Stimulated activated CD4-positive, alpha-beta T cell treated with anti-CD3 and anti-CD28 coated beads, Interleukin-15, amount 100 ng/mL, for 24 hours (primary cell): ENCODE results near the gene ANTKMT.

Experiments
- DNase-seq: peaks from one replicate; pipeline ENCODE4 v3.0.0-alpha.2; 2020

The ANTKMT gene

DNA sequence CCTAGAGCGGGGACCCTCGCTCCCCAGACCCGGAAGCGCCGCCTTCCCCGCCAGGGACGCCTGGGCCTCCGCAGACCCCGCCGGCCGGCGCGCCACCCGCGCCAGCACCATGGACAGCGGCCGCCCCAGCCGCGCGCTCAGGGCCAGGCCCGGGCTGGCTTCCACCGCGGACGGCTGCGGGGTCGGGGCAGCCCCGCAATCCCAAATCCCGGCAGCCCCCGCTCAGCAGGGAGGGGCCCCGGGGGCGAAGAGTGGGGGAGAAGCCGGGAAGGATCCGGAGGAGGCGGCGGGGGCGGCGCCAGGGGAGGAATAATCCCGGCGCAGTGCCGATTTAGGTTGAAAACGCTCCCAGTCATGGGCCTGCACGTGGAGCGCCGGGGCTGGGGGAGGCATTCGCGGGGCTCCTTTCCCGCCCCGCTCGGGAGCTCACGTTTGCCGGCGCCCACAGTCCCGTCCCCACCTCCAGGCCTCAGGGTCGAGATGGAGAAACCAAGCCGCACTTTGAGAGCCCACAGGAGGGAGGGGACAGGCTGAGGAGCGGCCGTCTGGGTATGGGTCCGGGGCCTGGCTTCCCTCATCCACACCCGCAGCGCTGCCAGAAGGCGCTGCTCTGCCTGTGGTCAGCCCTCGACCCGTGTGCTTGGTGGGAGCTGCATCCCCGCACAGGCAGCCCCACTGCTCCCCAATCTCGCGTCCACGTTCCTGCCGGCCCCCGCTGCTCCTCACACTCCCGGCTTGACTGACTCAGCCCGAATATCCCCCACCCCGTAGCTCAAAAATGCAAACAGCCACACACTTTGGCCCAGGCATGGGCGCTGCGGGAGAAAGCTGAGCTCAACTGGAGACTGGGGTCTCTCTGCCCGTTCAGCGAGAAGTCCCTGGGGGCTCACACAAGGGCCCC, 20.0 kb upstream of the ANTKMT start:
- DNase-seq: no peak

DNA sequence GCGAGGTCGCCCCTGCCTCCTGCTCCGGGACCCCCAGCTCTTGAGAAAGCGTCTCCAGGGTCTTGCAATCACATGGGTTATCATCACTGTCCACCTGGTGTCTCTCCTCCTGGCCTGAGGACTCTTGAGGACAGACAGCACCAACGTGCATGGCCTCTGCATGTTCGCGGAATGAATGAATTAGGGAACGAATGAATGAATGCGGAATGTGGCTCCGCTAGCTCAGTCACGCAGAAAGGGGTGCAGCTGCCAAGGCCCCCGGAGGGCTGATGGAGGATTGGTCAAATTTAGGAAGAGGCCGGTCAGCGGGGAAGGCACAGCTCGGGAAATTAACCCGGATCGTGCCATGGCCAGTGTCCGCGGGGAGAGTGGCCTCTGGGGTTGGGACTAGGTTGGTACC, 18.6 kb upstream of the ANTKMT start:
- DNase-seq: no peak

DNA sequence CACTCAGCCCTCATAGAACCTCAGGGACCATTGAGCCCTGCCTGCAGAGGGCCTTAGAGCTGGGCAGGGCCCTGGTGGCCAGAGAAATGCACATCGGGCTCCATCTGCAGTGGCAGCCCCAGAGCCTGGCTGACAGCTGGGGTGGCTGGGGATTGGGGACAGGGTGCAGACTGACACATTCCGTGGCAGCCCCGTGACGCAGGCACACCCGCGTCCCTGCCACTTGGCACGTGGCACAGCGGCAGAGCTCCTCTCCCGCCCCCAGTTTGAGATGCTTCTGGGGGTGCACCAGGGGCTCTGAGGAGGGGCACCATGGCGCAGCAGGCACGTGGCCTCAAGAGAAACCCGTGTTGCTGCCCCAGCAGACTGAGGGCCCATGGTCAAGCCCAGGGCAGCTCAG, 17.5 kb upstream of the ANTKMT start:
- no peak for DNase-seq

DNA sequence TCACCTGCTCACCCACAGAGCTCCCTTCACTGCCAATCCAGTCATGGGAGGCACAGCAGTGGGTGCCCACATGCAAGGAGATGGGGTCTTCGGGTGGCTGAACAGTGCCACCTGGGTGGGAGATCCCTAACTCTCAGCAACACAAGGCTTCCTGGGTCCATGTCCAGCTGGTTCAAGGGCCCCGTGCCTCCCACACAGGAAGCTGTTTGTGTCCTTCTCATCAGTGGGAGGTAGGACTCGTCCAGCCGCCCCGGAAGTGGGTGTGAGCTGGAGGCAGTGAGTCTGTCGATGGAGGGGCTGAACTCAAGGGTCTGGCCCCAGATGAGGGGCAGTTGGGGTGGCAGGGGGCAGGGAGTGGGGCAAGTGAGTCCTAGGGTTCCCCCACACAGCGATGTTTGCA, 16.9 kb upstream of the ANTKMT start:
- DNase-seq: no peak

DNA sequence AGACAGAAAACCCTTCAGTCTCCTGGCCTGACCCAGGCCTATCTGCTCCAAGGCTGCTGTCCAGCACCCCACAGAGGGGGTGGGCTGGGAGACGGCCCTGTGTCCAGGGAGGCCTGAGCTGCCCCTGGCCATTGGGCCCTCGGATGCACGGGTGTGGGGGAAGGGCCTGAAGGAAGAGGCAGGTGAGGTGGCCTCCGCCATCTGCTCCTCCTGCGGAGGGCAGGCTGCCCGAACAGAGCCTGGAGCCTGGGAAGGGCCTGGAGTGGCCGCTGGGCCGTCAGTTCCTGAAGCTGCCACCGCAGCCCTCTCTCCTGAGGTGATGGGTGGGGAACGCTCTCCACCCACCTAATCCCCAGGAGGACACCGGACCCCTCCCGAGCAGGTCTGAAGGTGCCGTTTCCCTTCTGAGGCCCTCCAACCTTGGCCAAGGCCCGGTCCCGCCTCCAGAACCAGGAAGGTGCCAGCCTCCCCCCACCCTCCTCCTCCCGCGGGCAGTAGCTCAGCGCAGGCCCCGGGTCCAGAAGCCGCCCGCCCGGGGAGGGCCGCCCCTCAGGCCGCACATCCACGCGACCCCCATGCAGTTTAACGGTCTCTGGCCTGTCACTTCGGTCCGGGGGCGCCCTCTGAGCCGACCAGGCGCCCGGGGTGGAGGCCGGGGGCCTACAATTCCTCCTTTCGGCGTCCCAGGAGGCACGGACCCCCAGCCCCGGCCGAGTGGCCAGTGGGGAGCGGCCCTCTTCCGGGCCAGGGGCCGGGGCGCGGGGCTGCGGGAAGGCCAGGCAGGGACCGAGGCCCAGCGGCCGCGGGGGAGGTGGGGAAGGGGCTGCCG, 16.2 kb upstream of the ANTKMT start:
- no peak for DNase-seq

DNA sequence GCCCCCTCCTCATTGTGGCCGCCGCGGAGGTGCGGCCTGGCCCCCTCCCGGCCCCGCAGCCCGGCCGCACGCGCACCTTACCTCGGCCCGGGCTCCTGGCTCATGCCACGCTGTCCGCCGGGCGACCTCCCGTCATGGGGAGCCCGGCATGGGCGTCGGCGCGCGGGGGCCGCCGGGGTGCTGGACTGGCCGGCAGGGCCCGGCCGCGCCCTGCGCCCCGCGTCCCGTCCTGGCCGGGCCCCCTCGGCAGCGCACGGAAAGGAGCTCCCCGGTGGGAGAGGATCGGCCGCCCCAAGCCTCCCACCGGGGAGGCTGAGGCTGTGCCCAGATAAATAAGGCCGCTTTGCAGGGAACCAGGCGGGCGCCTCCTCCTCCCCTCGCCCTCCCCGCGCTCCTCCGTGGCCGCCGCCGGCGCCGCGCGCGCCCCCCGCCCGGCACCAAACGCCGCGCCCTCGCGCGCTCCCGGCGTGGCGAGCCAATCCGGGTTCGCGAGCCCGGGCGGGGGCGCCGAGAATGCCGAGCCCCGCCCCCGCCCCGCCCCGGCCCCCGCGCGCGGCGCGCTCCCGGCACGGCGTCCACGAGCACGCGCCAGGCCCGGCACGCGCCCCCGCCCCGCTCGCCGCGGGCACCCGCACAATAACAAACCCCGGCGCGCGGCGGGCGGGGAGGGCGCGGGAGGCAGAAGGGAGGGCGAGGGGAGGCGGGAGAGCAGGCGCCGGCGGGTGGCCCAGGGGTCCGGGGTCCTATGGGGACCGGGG, 15.3 kb upstream of the ANTKMT start, which contains the start of gene FBXL16:
FBXL16 (minus strand) TSS at position 371 of the 758 bp plus-strand sequence. CDS start 8,396 bp downstream, outside the sequence.
- DNase-seq: no peak

DNA sequence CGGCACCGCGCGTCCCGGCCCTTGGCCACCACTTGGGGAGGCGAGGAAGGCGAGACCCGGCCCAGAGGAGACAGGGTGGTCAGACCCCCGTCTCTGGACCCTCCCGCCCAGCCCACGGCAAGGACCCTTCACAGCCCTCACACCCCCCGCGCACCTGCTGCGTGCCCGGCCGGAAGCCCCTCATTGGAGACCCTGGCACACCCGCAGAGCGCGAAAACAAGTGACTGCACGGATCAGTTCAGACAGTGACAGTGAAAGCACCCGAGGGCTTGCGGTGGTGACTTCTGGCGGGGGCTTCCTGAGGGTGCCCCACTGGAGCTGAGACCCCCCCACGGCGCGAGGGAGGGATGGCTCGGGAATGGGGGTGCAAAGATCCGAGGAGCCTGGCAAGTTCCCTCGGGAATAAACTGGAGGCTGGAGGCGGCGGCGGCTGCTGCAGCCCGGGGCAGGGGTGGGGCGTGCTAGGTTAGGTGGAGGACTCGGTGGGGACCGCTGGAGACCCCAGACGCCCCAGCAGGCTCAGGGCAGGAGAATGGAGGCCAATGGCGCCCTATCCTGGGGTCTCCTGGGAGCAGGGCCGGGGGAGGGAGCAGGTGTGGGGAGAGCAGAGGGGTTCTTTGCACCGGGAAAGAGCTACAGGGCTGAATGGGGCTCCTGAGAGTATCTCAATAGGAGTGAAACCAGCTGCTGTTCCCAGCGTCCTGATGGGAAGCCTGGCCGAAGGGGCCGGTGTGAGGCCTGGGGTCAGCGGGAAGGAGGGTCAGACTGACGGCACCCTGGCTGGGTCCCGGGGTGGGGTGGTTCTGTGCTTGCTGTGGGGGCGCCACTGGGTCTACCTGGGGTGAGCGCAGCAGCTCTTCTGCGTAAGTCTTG, 14.5 kb upstream of the ANTKMT start:
- DNase-seq: no peak

DNA sequence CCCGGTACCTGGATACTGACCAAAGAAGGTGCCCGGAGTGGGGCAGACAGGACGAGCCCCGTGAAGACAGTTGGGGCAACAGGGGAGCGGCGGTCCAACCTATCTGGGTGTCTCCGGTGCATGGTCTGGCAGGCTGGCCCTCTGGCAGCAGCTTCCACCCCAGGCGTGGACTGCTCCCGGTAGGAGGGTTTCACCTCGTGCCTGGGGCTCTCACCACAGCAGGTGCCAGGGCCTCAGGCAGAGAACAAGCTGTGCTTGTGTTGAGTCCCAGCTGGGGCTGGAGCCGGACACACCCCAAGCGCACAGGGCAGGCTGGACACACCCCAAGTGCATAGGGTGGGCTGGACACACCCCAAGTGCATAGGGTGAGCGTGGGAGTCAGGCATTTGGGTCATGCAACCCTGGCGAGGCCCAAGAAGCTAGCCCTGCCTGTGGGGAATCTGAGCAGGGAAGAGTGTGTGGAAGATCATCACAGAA, 13.8 kb upstream of the ANTKMT start:
- no peak for DNase-seq

DNA sequence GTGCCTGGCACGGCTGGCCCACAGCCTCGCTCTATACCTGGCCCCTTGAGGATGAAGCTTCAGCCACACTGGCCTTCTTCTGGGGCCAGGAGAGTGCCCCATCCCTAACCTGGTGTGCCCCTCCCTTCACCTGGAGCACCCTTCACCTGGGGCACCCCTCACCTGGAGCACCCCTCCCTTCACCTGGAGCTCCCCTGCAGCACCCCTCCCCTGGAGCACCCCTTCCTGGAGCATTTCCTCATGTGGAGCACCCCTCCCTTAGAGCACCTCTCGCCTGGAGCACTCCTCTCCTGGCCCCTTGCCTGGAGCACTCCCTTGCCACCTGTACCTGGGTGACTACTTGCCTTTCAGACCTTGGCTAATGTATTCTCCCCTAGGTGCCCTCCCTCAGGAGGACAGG, 12.9 kb upstream of the ANTKMT start:
- DNase-seq: no peak

DNA sequence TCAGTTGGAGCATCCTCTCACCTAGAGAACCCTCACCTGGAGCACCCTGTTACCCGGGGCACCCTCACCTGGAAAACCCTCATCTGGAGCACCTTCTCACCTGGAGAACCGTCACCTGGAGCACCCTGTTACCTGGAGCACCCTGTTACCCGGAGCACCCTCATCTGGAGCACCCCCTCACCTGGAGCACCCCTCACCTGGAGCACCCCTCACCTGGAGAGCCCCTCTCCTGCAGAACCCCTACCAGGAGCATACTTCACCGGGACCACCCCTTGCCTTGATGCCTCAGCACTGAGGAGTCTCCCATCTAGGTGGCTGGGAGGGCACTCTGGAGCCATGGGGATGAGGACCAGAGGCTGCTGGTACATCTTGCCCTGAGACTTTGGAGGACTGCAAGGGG, 12.0 kb upstream of the ANTKMT start:
- no peak for DNase-seq

DNA sequence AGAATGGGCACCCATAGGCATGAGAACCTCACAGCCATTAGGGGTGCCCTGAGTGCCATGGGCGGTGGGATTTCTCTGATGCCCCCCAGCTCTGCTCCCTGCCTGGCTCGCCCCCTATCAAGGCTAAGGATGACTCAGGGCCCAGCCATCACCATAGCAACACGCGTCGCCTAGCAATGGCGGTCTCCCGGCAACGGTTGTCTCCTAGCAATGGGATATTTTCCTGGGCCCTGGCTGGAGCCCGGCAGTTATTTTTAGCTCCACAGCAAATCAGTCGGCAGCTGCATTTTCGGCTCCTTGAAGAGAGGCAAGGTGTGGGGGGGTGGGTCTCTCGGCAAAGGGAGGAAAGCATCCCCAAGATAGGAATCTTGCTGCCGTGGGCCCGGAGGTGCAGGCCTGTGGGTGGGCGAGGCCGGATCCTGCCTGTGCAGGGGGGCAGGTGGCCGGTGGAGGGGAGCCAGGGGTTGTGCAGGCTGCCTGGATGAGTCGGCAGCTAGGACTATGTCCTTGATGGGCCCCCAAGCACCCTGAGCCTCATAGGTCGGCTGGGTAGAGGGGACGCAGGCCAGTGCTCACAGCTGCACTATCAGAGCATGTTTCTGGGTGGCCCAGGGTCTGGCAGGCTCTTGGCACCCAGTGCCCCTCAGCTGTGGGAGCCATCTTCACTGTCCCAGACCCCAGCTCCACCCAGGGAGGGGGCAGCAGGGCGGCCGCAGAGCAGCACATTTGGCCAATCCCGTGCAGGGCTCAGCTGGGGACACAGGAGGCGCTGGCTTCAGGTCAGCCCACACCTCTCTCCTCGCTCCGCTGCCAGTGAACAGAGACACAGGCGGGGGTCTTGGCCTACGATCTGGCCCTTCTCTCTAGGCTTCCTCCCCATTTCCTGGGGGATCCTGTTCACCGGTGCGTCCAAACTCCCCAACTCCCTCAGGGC, 11.1 kb upstream of the ANTKMT start:
- no peak for DNase-seq

DNA sequence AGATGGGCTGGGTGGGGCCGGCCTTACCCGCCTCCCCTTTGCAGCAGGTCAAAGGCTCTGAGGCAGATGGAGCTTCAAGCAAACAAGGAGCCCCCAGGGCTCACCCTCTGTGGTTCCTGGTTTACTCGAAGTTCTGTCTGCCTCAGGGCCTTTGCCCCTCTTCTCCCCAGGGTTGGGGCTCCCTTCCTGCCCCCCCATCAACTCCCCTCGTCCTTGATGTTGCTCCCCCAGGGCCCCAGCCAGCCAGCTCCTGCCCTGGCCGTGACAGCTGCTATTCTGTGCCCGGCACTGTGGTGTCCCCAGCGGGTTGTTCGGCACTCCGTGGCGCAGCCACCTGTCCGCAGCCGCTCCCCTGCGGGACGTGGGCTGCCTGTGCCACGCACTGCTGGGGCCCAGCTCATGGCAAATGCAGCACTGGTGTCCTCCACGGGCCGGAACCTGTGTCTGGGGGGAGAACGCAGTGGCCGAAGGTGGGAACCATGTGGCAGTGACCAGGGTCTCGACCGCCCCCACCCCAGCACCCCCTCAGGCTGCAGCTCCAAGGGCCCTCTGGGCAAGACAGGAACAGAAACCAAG, 10.4 kb upstream of the ANTKMT start:
- no peak for DNase-seq

DNA sequence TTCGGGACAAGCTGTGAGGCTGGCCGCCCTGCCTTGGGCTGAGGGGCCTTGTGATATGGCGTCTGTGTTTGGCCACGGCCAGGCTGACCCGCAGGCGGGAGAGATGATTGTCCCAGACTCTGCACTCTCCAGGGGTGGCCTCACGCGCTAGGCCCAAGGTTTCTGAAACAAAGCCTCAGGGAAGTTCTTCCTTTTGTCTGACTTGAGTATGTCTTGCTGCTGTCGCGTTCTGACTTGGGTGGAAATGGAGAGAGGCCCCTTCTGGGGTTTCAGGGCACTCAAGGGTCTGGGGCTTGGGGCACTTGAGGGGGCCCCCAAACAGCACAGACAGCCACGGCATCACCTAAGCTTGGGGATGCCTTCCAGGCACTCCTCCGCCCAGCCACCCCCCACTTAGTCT, 9.9 kb upstream of the ANTKMT start:
- no peak for DNase-seq

DNA sequence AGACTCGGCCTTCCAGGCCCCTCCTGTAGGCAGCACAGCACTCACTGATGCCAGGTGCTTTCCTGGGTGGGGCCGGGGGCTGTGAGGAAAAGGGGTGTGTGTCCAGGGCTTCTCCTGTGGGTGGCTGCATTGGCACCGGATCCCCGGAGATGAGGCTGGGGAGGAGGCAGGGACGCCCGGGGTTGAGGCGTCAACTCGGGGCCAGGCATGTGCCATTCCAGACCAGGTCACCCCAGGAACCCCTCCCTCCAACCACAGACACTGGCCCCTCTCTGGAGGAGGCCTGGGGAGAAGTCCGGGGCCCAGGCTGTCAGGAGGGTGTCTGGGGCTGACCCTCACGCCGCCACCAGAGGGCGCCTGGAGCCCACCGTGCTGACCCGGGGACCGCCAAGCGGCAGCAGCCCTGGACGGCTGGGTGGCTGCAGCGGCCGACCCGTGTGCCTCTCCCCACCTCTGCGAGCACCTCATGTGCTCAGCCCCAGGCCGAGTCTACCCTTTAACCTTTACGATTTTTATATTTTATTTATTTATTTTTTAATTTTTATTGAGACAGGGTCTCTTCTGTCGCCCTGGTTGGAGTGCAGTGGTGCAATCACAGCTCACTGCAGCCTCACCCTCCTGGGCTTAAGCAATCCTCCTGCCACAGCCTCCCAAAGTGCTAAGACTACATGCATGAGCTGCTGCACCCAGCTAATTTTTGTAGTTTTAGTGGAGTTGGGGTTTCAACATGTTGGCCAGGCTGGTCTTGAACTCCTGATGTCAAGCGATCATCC, 9.2 kb upstream of the ANTKMT start:
- DNase-seq: peak; percentile 85

DNA sequence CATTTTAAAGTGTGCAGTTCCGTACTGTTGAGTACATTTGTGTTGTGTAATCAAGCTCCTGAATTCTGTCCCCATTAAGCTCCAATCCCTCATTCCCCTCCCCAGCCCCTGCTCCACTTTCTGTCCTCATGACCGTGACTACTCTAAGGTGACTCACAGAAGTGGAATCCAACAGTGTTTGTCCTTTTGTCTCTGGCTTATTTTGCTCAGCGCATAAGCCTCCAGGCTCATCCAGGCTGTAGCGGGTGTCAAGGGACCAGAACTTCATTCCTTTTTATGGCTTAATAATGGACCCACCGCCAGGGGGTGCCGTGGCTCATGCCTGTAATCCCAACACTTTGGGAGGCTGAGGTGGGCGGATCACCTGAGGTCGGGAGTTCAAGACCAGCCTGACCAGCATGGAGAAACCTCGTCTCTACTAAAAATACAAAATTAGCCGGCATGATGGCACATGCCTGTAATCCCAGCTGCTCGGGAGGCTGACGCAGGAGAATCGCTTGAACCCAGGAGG, 8.2 kb upstream of the ANTKMT start:
- DNase-seq: peak; percentile 79

DNA sequence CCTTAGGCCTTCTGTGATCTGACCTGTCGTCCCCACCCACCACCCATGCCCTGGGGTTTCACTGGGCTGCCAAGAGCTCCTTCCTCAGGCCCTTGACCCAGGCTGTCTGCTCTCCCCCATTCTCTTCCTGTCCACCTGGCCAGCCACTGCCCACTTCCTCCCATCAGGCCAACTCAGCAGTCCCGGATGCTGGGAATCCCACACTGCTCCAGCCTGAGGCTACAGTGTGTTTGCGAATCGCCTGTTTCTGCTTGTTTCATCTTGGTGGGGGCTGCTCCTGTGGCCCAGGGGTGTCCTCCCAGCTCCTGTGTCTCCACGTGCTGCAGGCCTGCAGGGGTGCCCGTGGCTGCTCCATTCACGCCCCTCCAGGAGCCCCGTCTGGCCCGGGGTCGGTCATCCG, 6.9 kb upstream of the ANTKMT start:
- DNase-seq: no peak

DNA sequence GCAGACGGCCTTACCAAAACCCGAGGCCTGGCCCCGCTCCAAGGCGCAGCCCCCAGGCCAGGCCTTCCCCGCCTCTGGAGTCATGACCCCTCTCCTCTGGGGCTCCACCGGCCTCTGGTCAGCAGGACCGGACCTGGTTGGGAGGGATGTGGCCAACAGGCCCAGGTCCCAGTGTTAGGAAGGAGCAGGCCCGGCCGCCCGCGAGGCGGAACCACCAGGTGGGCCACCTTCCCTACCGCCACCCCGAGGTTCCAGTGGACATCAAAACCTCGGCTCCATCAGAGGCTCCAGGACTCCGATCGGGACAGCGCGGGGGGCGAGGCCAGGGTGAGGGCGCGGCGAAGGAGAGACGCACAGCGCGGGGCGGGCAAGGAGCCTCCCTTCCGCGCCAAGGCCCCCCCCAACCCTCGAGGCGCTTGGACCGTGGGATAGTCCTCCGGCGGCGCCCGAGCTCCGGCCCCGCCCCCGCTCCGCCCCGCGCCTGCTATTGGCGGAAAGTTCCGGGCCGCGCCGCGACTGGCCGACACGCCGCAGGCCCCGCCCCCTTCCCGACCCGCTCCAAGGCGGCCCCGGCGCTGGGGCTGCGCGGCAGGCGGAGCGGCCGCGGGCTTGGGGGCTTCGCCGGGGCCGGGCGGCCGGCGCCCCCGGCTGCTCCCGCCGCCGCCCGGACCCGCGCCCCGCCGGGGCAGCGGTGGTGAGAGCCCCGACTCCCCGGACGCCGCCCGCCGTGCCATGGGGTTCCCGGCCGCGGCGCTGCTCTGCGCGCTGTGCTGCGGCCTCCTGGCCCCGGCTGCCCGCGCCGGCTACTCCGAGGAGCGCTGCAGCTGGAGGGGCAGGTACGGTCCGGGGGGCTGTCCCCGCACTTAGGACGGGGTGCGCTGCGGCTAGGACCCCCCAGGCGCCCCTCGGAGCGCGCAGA, 6.1 kb upstream of the ANTKMT start, which contains the start of gene METRN:
METRN (plus strand) TSS at position 561 of the 919 bp plus-strand sequence; CDS start at position 733, 172 bp downstream.
- peak; percentile 96 for DNase-seq
